Endodermal cell (in vitro differentiated cells): ENCODE results near the gene RAPGEF4. TPM values are rescaled to one million over a fixed set of nuclear protein-coding genes. Genes with fewer than 3 reads are reported as not detected.

Experiments used
- DNase-seq: peaks from one replicate; pipeline ENCODE4 v3.0.0-alpha.2; 2017
- H3K27ac ChIP-seq: 2 replicates; pipeline ENCODE4 v1.5.1; 2013; ENCODE audit warnings: mild to moderate bottlenecking, low read depth, low read length, moderate library complexity
- H3K27me3 ChIP-seq: 2 replicates; pipeline ENCODE4 v1.6.1; 2013; ENCODE audit warnings: mild to moderate bottlenecking, low read length, moderate library complexity; ENCODE audit not compliant: insufficient read depth, control insufficient read depth, poor library complexity, severe bottlenecking
- H3K36me3 ChIP-seq: 2 replicates; pipeline ENCODE4 v1.7.0; 2013; ENCODE audit warnings: mild to moderate bottlenecking, low read length, moderate library complexity; ENCODE audit not compliant: control insufficient read depth, insufficient read depth
- H3K4me1 ChIP-seq: one replicate; pipeline ENCODE4 v1.7.0; 2013; ENCODE audit warnings: low read length; ENCODE audit not compliant: control insufficient read depth, insufficient read depth
- H3K4me3 ChIP-seq: 2 replicates; pipeline ENCODE4 v1.5.1; 2013; ENCODE audit warnings: mild to moderate bottlenecking, low read length, moderate library complexity
- H3K9ac ChIP-seq: 2 replicates; pipeline ENCODE4 v1.6.1; 2013; ENCODE audit warnings: mild to moderate bottlenecking, low read length, moderate library complexity; ENCODE audit not compliant: poor library complexity, severe bottlenecking; ENCODE audit errors: extremely low read depth
- H3K9me3 ChIP-seq: 2 replicates; pipeline ENCODE4 v1.6.1; 2013; ENCODE audit warnings: mild to moderate bottlenecking, low read length, moderate library complexity; ENCODE audit not compliant: control insufficient read depth
- H3K27ac Mint-ChIP-seq: 2 replicates; pipeline ENCODE4 v1.8.0; 2020; ENCODE audit warnings: mixed read lengths
- H3K27me3 Mint-ChIP-seq: 2 replicates; pipeline ENCODE4 v1.8.0; 2021; ENCODE audit warnings: mild to moderate bottlenecking, mixed read lengths; ENCODE audit not compliant: insufficient read depth
- H3K36me3 Mint-ChIP-seq: 2 replicates; pipeline ENCODE4 v1.8.0; 2020; ENCODE audit warnings: low read depth, mixed read lengths
- H3K4me1 Mint-ChIP-seq: 2 replicates; pipeline ENCODE4 v1.8.0; 2020; ENCODE audit warnings: mixed read lengths
- H3K4me3 Mint-ChIP-seq: 2 replicates; pipeline ENCODE4 v1.8.0; 2020; ENCODE audit warnings: mild to moderate bottlenecking, moderate library complexity, mixed read lengths
- H3K9me3 Mint-ChIP-seq: 2 replicates; pipeline ENCODE4 v1.8.0; 2020; ENCODE audit warnings: mild to moderate bottlenecking, mixed read lengths
- WGBS, 2 experiments: methylation state at CpG; one replicate each; pipeline versions ENCODE4 v1.1.5 to v1.1.7; 2013; ENCODE audit warnings: missing lambda C conversion rate in 2 of 2, mixed read lengths in 1 of 2; ENCODE audit not compliant: insufficient coverage in 1 of 2, insufficient read length in 1 of 2; 5-methylcytosine and 5-hydroxymethylcytosine counted together
- total RNA-seq, 2 donors: library from RNA; stranded (reverse); fragmentation: NEBNext Ultra II Directional in 1 of 2; extraction: Animal tissue kit (Norgen Biotek cat#: 25700) in 1 of 2; gene quantifications; 2 replicates in 1 of 2; 3 replicates in 1 of 2; pipeline ENCODE4 v1.2.1, GENCODE V29; 2021
- TF ChIP-seq, protein P1 (sequence below): fragments of 200-600 bp; sonication (generic); conservative IDR thresholded peaks from 2 replicates; pipeline ENCODE4 v1.5.0; 2021; ENCODE audit warnings: antibody characterized with exemption, mild to moderate bottlenecking

Gene RAPGEF4
- total RNA-seq, 2 donors from 2014 or later: 0.77 to 0.88 TPM

DNA sequence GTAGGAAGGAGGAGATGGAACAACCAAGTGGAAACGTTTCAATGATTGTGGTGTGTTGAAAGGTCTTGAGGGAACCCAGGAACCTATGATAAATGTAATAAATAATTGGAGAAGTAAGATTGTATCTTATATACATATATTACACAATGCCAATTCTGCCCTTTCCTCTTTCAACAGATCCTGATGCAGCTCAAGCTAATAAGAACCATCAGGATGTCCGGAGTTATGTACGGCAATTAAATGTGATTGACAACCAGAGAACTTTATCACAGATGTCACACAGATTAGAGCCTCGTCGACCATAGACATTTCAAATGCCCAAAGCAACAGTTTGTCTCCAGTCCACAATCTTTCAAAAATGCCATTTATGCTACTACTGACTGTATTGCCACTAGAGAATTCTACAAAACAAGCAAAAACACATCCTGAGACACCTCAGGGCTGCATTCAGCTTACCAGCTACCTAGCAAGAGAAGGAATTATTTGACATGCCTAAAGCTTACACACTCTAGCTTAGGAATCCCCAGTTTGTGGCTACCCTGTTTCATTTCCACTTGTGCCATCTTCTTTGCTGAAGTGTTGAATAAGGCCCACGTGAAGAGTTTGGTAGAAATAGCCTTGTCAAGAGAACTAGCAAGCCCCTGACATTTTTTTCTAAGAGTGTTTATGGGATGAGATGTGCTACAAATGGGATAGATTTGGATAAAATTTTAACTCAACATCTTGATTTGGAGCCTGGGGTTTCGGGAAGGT is 316.0 kb downstream of the RAPGEF4 start:
- WGBS, 2 experiments: 93% methylated on average over 2 to 7 of the region's 7 CpGs
- Histone ChIP-seq H3K27me3 (no peaks in the 10 kb centered on the region), H3K9ac (no peak overlapping the region), H3K4me1 (peaks cover 5% of the 10 kb centered on the region), H3K9me3 (no peaks in the 10 kb centered on the region), H3K27ac (no peak overlapping the region), H3K36me3 (no peaks in the 10 kb centered on the region), H3K4me3 (no peak overlapping the region)
- no peak overlapping the region for H3K27ac Mint-ChIP-seq
- H3K4me1 Mint-ChIP-seq: peaks cover 33% of the 10 kb centered on the region
- no peaks in the 10 kb centered on the region for H3K36me3 Mint-ChIP-seq
- no peak for DNase-seq
- no peak overlapping the region for H3K4me3 Mint-ChIP-seq
- TF ChIP-seq, protein P1, sequence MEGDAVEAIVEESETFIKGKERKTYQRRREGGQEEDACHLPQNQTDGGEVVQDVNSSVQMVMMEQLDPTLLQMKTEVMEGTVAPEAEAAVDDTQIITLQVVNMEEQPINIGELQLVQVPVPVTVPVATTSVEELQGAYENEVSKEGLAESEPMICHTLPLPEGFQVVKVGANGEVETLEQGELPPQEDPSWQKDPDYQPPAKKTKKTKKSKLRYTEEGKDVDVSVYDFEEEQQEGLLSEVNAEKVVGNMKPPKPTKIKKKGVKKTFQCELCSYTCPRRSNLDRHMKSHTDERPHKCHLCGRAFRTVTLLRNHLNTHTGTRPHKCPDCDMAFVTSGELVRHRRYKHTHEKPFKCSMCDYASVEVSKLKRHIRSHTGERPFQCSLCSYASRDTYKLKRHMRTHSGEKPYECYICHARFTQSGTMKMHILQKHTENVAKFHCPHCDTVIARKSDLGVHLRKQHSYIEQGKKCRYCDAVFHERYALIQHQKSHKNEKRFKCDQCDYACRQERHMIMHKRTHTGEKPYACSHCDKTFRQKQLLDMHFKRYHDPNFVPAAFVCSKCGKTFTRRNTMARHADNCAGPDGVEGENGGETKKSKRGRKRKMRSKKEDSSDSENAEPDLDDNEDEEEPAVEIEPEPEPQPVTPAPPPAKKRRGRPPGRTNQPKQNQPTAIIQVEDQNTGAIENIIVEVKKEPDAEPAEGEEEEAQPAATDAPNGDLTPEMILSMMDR: no peak
- H3K27me3 Mint-ChIP-seq: peaks cover 1% of the 10 kb centered on the region
- H3K9me3 Mint-ChIP-seq: no peaks in the 10 kb centered on the region

DNA sequence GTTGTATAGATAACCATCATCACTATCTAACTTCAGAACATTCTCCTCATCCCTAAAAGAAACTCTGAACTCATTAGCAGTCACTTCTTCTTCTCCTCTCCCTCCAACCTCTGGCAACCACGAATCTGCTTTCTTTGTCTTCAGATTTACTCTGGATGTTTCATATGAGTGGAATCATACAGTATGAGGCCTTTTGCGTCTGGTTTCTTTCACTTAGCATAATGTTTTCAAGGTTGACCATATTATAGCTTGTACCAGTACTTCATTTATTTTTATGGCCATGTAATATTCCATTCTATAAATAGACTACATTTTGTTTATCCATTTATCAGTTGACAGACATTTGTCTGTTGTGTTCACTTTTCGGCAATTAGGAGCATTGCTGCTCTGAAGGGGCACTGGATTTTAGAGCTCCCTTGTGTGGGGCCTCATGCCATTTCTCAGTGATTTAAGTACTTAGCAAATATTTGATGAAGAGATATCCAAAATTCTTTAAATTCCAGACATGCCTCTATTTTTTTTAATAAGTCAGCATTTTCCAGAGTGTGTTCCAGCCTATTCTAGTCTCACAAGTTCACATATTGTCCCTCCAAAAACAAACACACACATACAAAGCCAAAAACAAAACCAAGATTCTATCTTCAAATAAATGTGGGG is 317.5 kb downstream of the RAPGEF4 start:
- H3K36me3 Mint-ChIP-seq: no peaks in the 10 kb centered on the region
- peak overlapping the region; percentile 64 for H3K27ac Mint-ChIP-seq
- no peaks in the 10 kb centered on the region for H3K9me3 Mint-ChIP-seq
- no peak for DNase-seq
- no peak overlapping the region for H3K9ac ChIP-seq
- no peak overlapping the region for H3K27ac ChIP-seq
- H3K27me3 Mint-ChIP-seq: peaks cover 9% of the 10 kb centered on the region
- no peaks in the 10 kb centered on the region for H3K36me3 ChIP-seq
- no peaks in the 10 kb centered on the region for H3K27me3 ChIP-seq
- TF ChIP-seq, protein P1: no peak
- peaks cover 5% of the 10 kb centered on the region for H3K4me1 ChIP-seq
- WGBS, 2 experiments: 90 to 97% methylated on average over 2 to 3 of the region's 3 CpGs
- H3K4me3 ChIP-seq: peak overlapping the region; percentile 25
- H3K4me3 Mint-ChIP-seq: no peak overlapping the region
- H3K9me3 ChIP-seq: peaks cover 5% of the 10 kb centered on the region
- peaks cover 28% of the 10 kb centered on the region for H3K4me1 Mint-ChIP-seq

GRCh38 chr2:173054466-173054865 is 318.8 kb downstream of the RAPGEF4 start:
- peaks cover 5% of the 10 kb centered on the region for H3K4me1 ChIP-seq
- WGBS, 2 experiments: 92 to 94% methylated on average over 2 to 3 of the region's 3 CpGs
- no peaks in the 10 kb centered on the region for H3K36me3 ChIP-seq
- no peak overlapping the region for H3K9ac ChIP-seq
- Mint-ChIP-seq H3K4me1 (peaks cover 17% of the 10 kb centered on the region), H3K9me3 (no peaks in the 10 kb centered on the region), H3K27ac (no peak overlapping the region), H3K36me3 (no peaks in the 10 kb centered on the region), H3K4me3 (no peak overlapping the region), H3K27me3 (peaks cover 9% of the 10 kb centered on the region)
- no peaks in the 10 kb centered on the region for H3K27me3 ChIP-seq
- H3K9me3 ChIP-seq: peaks cover 10% of the 10 kb centered on the region
- TF ChIP-seq, protein P1: no peak
- no peak overlapping the region for H3K27ac ChIP-seq
- no peak for DNase-seq
- no peak overlapping the region for H3K4me3 ChIP-seq
